GM18505 (cell line): Measurements from ENCODE around the gene GPX7.
"Not testable (repeated sequence)": the region's sequence is repeated elsewhere in the genome, so short reads cannot be mapped to it uniquely, and the experiment has no call there.

Source experiments
- ATAC-seq: cut with Tn5 transposase; IDR thresholded peaks from one replicate; pipeline ENCODE4 v1.9.1; 2021; ENCODE audit not compliant: unreplicated experiment
- POLR2A ChIP-seq: IDR thresholded peaks from 4 replicates; pipeline ENCODE4 v1.6.1; 2011; ENCODE audit warnings: borderline replicate concordance; ENCODE audit not compliant: insufficient read depth, insufficient read length; ENCODE audit errors: extremely low read depth

Gene GPX7

GRCh38 chr1:52571783-52572182 is 30.4 kb upstream of the GPX7 start:
- TF ChIP-seq POLR2A, result no peak
- ATAC-seq, result no peak

DNA sequence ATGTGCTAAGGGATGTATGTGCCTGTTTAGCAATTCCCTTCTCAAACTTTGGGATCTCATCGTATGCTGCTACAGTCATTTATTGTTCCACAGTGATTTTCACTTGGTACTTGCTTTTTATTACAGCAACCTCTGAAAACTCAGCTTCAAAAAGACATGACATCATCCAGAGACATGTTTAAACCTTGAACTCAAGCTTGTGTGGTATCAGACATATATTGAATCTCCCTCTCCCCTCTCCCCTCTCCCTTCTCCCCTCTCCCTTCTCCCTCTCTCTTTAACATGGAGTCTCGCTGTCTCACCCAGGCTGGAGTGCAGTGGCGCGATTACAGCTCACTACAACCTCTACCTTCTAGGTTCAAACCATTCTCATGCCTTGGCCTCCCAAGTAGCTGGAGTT is 29.8 kb upstream of the GPX7 start:
- no peak for ATAC-seq

GRCh38 chr1:52574594-52574993 is 27.6 kb upstream of the GPX7 start:
- ATAC-seq, result no peak
- TF ChIP-seq POLR2A, result no peak

More for the DNA sequence above, 29.8 kb upstream of the GPX7 start:
- no peak for TF ChIP-seq POLR2A

DNA sequence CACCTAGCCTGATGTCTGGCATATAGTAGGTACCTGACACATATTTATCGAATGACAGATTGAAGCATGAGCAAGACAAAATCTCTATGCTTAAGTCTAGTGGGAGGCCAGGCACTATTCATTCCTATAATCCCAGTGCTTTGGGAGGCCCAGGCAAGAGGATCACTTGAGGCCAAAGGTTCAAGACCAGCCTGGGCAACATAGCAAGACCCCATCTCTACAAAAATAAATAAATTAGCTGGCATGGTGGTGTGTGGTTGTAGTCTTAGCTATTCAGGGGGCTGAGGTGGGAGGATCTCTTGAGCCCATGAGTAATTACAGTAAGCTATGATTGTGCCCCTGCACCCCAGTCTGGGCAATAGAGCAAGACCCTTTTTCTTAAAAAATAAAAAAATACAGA is 26.1 kb upstream of the GPX7 start:
- ATAC-seq, result no peak
- no peak for TF ChIP-seq POLR2A

- ATAC-seq, result not testable (repeated sequence)
Observed at GRCh38 chr1:52578066-52578465, 24.1 kb upstream of the GPX7 start.

- ATAC-seq, result no peak
- TF ChIP-seq POLR2A, result no peak
Observed at GRCh38 chr1:52579415-52579814, 22.8 kb upstream of the GPX7 start.

DNA sequence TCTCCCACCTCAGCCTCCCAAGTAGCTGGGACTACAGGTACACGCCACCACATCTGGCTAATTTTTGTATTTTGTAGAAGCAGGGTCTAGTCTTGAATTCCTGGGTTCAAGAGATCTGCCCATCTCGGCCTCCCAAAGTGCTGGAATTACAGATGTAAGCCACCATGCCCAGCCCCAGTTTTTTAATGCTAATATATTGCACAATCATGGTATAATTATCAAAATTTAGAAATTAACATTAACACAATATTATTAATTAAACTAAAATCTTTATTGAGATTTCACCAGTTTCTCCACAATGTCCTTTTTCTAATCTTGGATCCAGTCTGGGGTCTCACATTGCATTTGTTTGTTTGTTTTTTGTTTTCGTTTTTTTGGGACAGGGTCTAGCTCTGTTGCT is 21.9 kb upstream of the GPX7 start:
- no peak for TF ChIP-seq POLR2A

GRCh38 chr1:52582116-52582696 is 20.0 kb upstream of the GPX7 start:
- ATAC-seq, result no peak
- TF ChIP-seq POLR2A, result no peak

More for the DNA sequence above, 21.9 kb upstream of the GPX7 start:
- no peak for ATAC-seq

DNA sequence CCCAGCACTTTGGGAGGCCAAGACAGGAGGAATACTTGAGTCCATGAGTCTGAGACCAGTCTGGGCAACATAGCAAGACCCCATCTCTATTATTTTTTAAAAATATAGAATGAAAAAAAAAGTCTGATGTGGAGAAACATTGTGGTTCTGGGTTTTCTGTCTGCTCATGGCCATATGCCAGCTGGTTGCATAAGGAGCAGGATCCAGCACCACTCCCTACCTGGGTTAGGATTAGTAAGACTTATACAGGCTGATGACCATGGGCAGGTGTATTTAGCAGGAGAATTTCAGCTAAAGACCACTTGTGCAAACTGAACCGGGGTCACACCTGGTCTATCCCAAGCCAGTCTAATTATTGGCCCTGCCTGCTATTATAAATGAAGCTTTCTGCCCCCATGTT is 16.7 kb upstream of the GPX7 start:
- no peak for ATAC-seq
- TF ChIP-seq POLR2A, result no peak

GRCh38 chr1:52588027-52588426 is 14.1 kb upstream of the GPX7 start:
- ATAC-seq, result no peak
- TF ChIP-seq POLR2A, result no peak

GRCh38 chr1:52588535-52588934 is 13.6 kb upstream of the GPX7 start:
- no peak for TF ChIP-seq POLR2A
- ATAC-seq, result no peak

GRCh38 chr1:52590266-52590665 is 11.9 kb upstream of the GPX7 start:
- no peak for TF ChIP-seq POLR2A
- no peak for ATAC-seq

DNA sequence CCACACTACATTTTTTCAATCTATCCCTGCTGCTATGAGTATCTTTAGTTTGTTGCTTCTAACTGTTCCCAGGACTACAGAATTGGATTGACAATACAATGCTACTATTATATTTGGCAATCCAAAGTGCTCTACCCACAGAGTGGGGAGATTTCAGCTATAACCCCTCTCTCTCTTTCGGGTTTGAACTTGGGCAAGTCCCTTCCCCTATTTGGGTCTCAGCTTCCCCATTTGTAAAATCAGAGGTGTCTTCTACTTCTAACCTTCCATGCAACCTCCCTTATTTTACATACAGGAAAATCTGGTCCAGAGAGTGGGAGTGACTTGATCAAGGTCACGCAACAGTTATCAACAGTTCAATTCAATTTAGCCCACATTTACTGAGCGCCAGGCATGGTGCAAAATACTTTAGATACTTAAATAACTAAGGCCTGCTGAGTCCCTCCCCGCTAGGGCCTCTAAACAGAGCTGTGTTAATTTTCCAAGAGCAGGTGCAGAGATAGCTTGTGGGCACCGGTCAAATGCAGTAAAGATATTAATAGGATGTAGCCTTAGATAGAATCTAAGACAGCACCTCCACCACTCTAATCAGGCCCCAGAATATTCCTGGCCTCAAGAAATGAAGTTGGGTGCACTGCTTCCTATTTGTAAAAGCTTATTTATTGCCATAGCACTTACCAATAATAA is 9.4 kb upstream of the GPX7 start:
- TF ChIP-seq POLR2A, result no peak
- no peak for ATAC-seq

DNA sequence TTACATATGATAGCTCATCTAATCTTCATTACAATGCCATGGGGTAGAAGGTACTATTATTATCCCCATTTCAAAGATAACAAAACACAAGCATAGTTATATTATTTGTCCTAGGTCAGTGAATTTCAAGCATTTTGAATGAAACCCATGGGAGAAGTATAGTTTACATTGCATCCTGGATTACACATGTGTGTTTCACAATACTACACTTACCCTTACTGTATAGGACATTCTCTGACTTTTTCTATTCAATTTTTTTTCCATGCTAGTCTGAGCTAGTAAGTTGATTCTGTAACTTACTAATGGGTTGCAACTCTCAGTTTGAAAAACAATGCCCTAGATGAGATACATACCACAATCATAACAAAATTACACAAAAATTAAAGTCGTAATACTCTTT is 8.7 kb upstream of the GPX7 start:
- no peak for TF ChIP-seq POLR2A

GRCh38 chr1:52595061-52595460 is 7.1 kb upstream of the GPX7 start:
- ATAC-seq, result no peak
- TF ChIP-seq POLR2A, result no peak

More for the DNA sequence above, 8.7 kb upstream of the GPX7 start:
- ATAC-seq, result no peak
